Neural crest cell (in vitro differentiated cells): Measurements from ENCODE around the gene SUV39H1. TPM values are rescaled to one million over a fixed set of nuclear protein-coding genes. Genes with fewer than 3 reads are reported as not detected.

Source experiments
- DNase-seq: peaks from one replicate; pipeline ENCODE4 v3.0.0; 2021; ENCODE audit warnings: low read depth, mixed read lengths, low spot score
- H3K27ac Mint-ChIP-seq: one replicate; pipeline ENCODE4 v1.8.0; 2021; ENCODE audit warnings: mild to moderate bottlenecking, mixed read lengths; ENCODE audit not compliant: unreplicated experiment
- H3K27me3 Mint-ChIP-seq: 2 replicates; pipeline ENCODE4 v1.8.0; 2021; ENCODE audit warnings: low read depth, mild to moderate bottlenecking, mixed read lengths
- H3K36me3 Mint-ChIP-seq: 2 replicates; pipeline ENCODE4 v1.8.0; 2021; ENCODE audit warnings: low read depth, mild to moderate bottlenecking, mixed read lengths
- H3K4me1 Mint-ChIP-seq: 2 replicates; pipeline ENCODE4 v1.8.0; 2021; ENCODE audit warnings: mixed read lengths
- H3K4me3 Mint-ChIP-seq: one replicate; pipeline ENCODE4 v1.8.0; 2021; ENCODE audit warnings: mild to moderate bottlenecking, mixed read lengths
- H3K9me3 Mint-ChIP-seq: 2 replicates; pipeline ENCODE4 v1.8.0; 2021; ENCODE audit warnings: mixed read lengths
- total RNA-seq: library from RNA; stranded (reverse); gene quantifications from 2 replicates; pipeline ENCODE4 v1.2.1, GENCODE V29; 2021
- TF ChIP-seq, protein P1 (sequence below): fragments of 200-600 bp; sonication (generic); conservative IDR thresholded peaks from 2 replicates; pipeline ENCODE4 v1.5.0; 2021; ENCODE audit warnings: antibody characterized with exemption, mild to moderate bottlenecking

SUV39H1 gene
- total RNA-seq, 1 donor from 2014 or later = 20.8 TPM

GRCh38 chrX:48720577-48721250 lies 24.2 kb downstream of the SUV39H1 start:
- H3K4me3 Mint-ChIP-seq = no peak overlapping the region
- no peaks in the 10 kb centered on the region for H3K36me3 Mint-ChIP-seq
- H3K4me1 Mint-ChIP-seq = no peaks in the 10 kb centered on the region
- H3K27ac Mint-ChIP-seq = no peak overlapping the region
- no peak for DNase-seq
- no peaks in the 10 kb centered on the region for H3K27me3 Mint-ChIP-seq
- TF ChIP-seq, protein P1, sequence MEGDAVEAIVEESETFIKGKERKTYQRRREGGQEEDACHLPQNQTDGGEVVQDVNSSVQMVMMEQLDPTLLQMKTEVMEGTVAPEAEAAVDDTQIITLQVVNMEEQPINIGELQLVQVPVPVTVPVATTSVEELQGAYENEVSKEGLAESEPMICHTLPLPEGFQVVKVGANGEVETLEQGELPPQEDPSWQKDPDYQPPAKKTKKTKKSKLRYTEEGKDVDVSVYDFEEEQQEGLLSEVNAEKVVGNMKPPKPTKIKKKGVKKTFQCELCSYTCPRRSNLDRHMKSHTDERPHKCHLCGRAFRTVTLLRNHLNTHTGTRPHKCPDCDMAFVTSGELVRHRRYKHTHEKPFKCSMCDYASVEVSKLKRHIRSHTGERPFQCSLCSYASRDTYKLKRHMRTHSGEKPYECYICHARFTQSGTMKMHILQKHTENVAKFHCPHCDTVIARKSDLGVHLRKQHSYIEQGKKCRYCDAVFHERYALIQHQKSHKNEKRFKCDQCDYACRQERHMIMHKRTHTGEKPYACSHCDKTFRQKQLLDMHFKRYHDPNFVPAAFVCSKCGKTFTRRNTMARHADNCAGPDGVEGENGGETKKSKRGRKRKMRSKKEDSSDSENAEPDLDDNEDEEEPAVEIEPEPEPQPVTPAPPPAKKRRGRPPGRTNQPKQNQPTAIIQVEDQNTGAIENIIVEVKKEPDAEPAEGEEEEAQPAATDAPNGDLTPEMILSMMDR = no peak
- H3K9me3 Mint-ChIP-seq = peaks cover 2% of the 10 kb centered on the region

DNA sequence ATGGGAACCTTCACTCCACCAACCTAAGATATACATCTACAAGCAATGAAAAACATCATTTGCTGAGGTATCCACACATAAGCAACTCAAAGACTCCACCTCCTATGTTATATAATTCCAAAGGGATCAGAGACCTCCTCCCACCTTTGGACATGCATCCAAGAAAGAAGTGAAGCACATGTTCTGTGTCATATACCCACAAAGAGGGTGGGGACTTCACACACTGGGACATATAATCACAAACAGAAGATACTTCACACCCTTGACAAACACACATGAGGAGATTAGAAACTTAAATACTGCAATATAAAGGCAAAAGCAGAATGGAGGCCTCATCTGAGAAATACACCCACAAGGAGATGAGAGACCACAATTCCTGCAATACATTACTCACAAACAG lies 25.4 kb downstream of the SUV39H1 start:
- no peaks in the 10 kb centered on the region for H3K27me3 Mint-ChIP-seq
- no peak overlapping the region for H3K27ac Mint-ChIP-seq
- H3K9me3 Mint-ChIP-seq = peaks cover 1% of the 10 kb centered on the region
- no peak for DNase-seq
- H3K4me1 Mint-ChIP-seq = no peaks in the 10 kb centered on the region
- H3K4me3 Mint-ChIP-seq = no peak overlapping the region
- TF ChIP-seq, protein P1 = no peak
- no peaks in the 10 kb centered on the region for H3K36me3 Mint-ChIP-seq

DNA sequence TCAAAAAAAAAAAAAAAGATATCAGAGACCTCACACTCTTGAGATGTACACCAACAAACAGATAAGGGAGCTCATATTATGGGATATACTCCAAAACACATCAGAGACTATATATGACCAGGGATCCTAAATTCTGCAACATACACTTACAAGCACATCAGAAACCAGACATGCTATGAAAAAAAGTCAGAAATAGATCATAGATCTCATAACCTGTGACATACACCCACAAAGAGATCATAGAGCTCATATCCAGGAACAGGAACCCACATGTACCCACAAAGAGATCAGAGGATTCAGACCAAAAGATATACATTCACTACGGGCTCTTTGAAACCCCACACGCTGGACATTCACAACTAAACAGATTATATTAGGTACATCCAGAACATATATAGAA lies 30.1 kb downstream of the SUV39H1 start:
- Mint-ChIP-seq H3K9me3 (no peaks in the 10 kb centered on the region), H3K27me3 (no peaks in the 10 kb centered on the region), H3K4me1 (no peaks in the 10 kb centered on the region), H3K36me3 (no peaks in the 10 kb centered on the region), H3K27ac (no peak overlapping the region), H3K4me3 (no peak overlapping the region)
- no peak for DNase-seq
- TF ChIP-seq, protein P1 = no peak

GRCh38 chrX:48728653-48729052 lies 32.1 kb downstream of the SUV39H1 start:
- Mint-ChIP-seq H3K4me1 (no peaks in the 10 kb centered on the region), H3K4me3 (no peak overlapping the region), H3K27ac (no peak overlapping the region), H3K9me3 (no peaks in the 10 kb centered on the region), H3K27me3 (no peaks in the 10 kb centered on the region), H3K36me3 (no peaks in the 10 kb centered on the region)
- DNase-seq = no peak
- TF ChIP-seq, protein P1 = no peak

- Mint-ChIP-seq H3K27ac (no peak overlapping the region), H3K4me3 (peak overlapping the region; percentile 20), H3K36me3 (no peaks in the 10 kb centered on the region), H3K9me3 (peaks cover 3% of the 10 kb centered on the region), H3K4me1 (peaks cover 21% of the 10 kb centered on the region), H3K27me3 (no peaks in the 10 kb centered on the region)
- no peak for DNase-seq
- TF ChIP-seq, protein P1 = no peak
Measured at GRCh38 chrX:48736303-48736702, 39.8 kb downstream of the SUV39H1 start.

DNA sequence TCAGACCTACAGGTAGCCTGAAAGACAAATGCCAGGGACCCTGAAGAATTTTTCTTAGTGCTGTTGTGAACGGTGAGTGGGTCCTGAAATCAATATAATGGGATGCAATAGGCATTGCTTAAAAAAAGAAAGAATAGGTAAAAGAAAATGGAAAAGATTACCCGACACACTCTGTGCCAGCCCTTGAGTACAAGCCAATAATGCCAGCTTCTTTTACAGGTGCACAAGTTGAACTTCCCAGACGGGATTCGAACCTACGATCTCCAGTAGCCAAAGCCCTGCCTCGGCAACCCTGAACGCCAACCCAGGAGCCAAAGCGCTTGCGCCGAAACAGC lies 40.3 kb downstream of the SUV39H1 start:
- no peaks in the 10 kb centered on the region for H3K36me3 Mint-ChIP-seq
- H3K27me3 Mint-ChIP-seq = no peaks in the 10 kb centered on the region
- peak overlapping the region; percentile 91 for H3K4me3 Mint-ChIP-seq
- peaks cover 21% of the 10 kb centered on the region for H3K4me1 Mint-ChIP-seq
- no peak overlapping the region for H3K27ac Mint-ChIP-seq
- peaks cover 6% of the 10 kb centered on the region for H3K9me3 Mint-ChIP-seq
- TF ChIP-seq, protein P1 = no peak
- DNase-seq = no peak
